H1 (cell line): Measurements from ENCODE around the gene PTHLH. TPM values are rescaled to one million over a fixed set of nuclear protein-coding genes. Genes with fewer than 3 reads are reported as not detected.

Experiments used
- CTCF ChIA-PET: fragments of 300-600 bp; sonication (Branson Sonifier 250); formaldehyde crosslinking; loops from one replicate; lab custom pipeline; 2021; ENCODE audit not compliant: partially characterized antibody; lab: Charles Lee
- POLR2A ChIA-PET: fragments of 300-600 bp; sonication (Branson Sonifier 250); formaldehyde crosslinking; loops from one replicate; lab custom pipeline; 2021; ENCODE audit warnings: inconsistent platforms; ENCODE audit not compliant: partially characterized antibody; lab: Charles Lee
- DNase-seq, 2 experiments: peaks; one replicate each; pipeline versions ENCODE4 v3.0.0 to v3.0.0-alpha.2; 2010 to 2022; ENCODE audit warnings: low spot score in 2 of 2, low read depth in 1 of 2, mixed read lengths in 1 of 2
- FAIRE-seq: peaks from 2 replicates; lab custom pipeline; 2011; peaks lifted over from hg19 to GRCh38; lab: Jason Lieb, UNC
- H2AFZ ChIP-seq: 2 replicates; pipeline ENCODE4 v1.8.1; 2012; ENCODE audit warnings: low read length, inconsistent platforms
- H2AK5ac ChIP-seq: 2 replicates; pipeline ENCODE4 v1.6.1; 2013; ENCODE audit warnings: low read depth, low read length
- H2BK120ac ChIP-seq: replicated peaks from 2 replicates; pipeline ENCODE3; 2013; ENCODE audit warnings: low read depth, low read length, inconsistent platforms
- H2BK12ac ChIP-seq: 2 replicates; pipeline ENCODE4 v1.6.1; 2013; ENCODE audit warnings: low read depth, low read length
- H2BK15ac ChIP-seq: 2 replicates; pipeline ENCODE4 v1.6.1; 2013; ENCODE audit warnings: low read length
- H2BK20ac ChIP-seq: 2 replicates; pipeline ENCODE4 v1.6.1; 2013; ENCODE audit warnings: low read length
- H2BK5ac ChIP-seq: 2 replicates; pipeline ENCODE4 v1.6.1; 2013; ENCODE audit warnings: low read depth, low read length
- H3K14ac ChIP-seq: 2 replicates; pipeline ENCODE4 v1.6.1; 2013; ENCODE audit warnings: inconsistent platforms; ENCODE audit not compliant: insufficient read length
- H3K18ac ChIP-seq: 2 replicates; pipeline ENCODE4 v1.6.1; 2013; ENCODE audit warnings: low read length; ENCODE audit errors: extremely low read depth
- H3K23ac ChIP-seq: 2 replicates; pipeline ENCODE4 v1.6.1; 2013; ENCODE audit warnings: inconsistent platforms; ENCODE audit not compliant: insufficient read length
- H3K23me2 ChIP-seq: 2 replicates; pipeline ENCODE4 v1.6.1; 2013; ENCODE audit warnings: low read depth, low read length
- H3K27ac ChIP-seq: 2 replicates; pipeline ENCODE4 v1.6.1; 2011; ENCODE audit warnings: low read depth, low read length, inconsistent platforms
- H3K27me3 ChIP-seq, 4 experiments: replicated peaks in 1 of 4; 1 replicate in 1 of 4; 2 replicates in 3 of 4; pipeline versions ENCODE4 v1.6.1 to v1.8.1; 2011 to 2013; ENCODE audit warnings: low read length in 3 of 4, mild to moderate bottlenecking in 3 of 4, inconsistent platforms in 2 of 4, mixed read lengths in 2 of 4, moderate library complexity in 1 of 4; ENCODE audit not compliant: control insufficient read depth in 3 of 4, insufficient read depth in 3 of 4; ENCODE audit errors: extremely low read depth in 1 of 4
- H3K36me3 ChIP-seq, 4 experiments: 2 replicates each; pipeline versions ENCODE4 v1.6.1 to v1.8.1; 2011 to 2013; ENCODE audit warnings: mild to moderate bottlenecking in 4 of 4, low read length in 3 of 4, moderate library complexity in 2 of 4, control low read depth in 1 of 4, inconsistent platforms in 1 of 4; ENCODE audit not compliant: insufficient read depth in 4 of 4, control insufficient read depth in 2 of 4
- H3K4ac ChIP-seq: replicated peaks from 2 replicates; pipeline ENCODE3; 2013; ENCODE audit warnings: low read length, low read depth, mixed read lengths, inconsistent platforms; ENCODE audit not compliant: insufficient read length
- H3K4me1 ChIP-seq, 4 experiments: replicated peaks in 1 of 4; 1 replicate in 1 of 4; 2 replicates in 3 of 4; pipeline versions ENCODE4 v1.6.1 to v1.8.1; 2011 to 2013; ENCODE audit warnings: low read length in 3 of 4, inconsistent platforms in 2 of 4, mixed read lengths in 1 of 4; ENCODE audit not compliant: insufficient read depth in 4 of 4, control insufficient read depth in 3 of 4
- H3K4me2 ChIP-seq, 2 experiments: 2 replicates each; pipeline versions ENCODE4 v1.6.1 to v1.8.1; 2011 to 2013; ENCODE audit warnings: low read depth in 2 of 2, low read length in 2 of 2, control low read depth in 1 of 2, inconsistent platforms in 1 of 2, mild to moderate bottlenecking in 1 of 2; ENCODE audit not compliant: insufficient read depth in 1 of 2
- H3K4me3 ChIP-seq, 4 experiments: fragments of 200-600, 300-600 bp in 1 of 4; sonication (generic), shearing (Covaris generic), sonication (Bioruptor Twin) in 1 of 4; 2 replicates each; pipeline versions ENCODE4 v1.5.1 to v1.8.1; 2011 to 2016; ENCODE audit warnings: low read length in 4 of 4, low read depth in 3 of 4, control low read depth in 2 of 4, inconsistent platforms in 2 of 4, mild to moderate bottlenecking in 2 of 4, mixed read lengths in 1 of 4, moderate library complexity in 1 of 4; ENCODE audit not compliant: insufficient read depth in 2 of 4; ENCODE audit errors: extremely low read depth in 1 of 4
- H3K56ac ChIP-seq: replicated peaks from 2 replicates; pipeline ENCODE3; 2013; ENCODE audit warnings: low read depth, mild to moderate bottlenecking, mixed read lengths, low read length, inconsistent platforms; ENCODE audit not compliant: insufficient read length
- H3K79me1 ChIP-seq: 2 replicates; pipeline ENCODE4 v1.6.1; 2013; ENCODE audit warnings: low read depth, low read length, control low read depth
- H3K79me2 ChIP-seq, 2 experiments: 2 replicates each; pipeline versions ENCODE4 v1.6.1 to v1.8.1; 2012 to 2013; ENCODE audit warnings: low read length in 2 of 2, mild to moderate bottlenecking in 2 of 2, inconsistent platforms in 1 of 2; ENCODE audit not compliant: insufficient read depth in 2 of 2, control insufficient read depth in 1 of 2
- H3K9ac ChIP-seq, 4 experiments: replicated peaks in 1 of 4; 1 replicate in 1 of 4; 2 replicates in 3 of 4; pipeline versions ENCODE4 v1.6.1 to v1.8.1; 2011 to 2013; ENCODE audit warnings: low read depth in 3 of 4, low read length in 3 of 4, control low read depth in 2 of 4, mild to moderate bottlenecking in 2 of 4, moderate library complexity in 2 of 4, inconsistent platforms in 1 of 4; ENCODE audit errors: extremely low read depth in 1 of 4
- H3K9me3 ChIP-seq, 2 experiments: 2 replicates each; pipeline versions ENCODE4 v1.6.1 to v1.8.1; 2012 to 2013; ENCODE audit warnings: mild to moderate bottlenecking in 2 of 2, moderate library complexity in 2 of 2, control low read depth in 1 of 2, inconsistent platforms in 1 of 2, low read depth in 1 of 2, low read length in 1 of 2, mixed read lengths in 1 of 2; ENCODE audit not compliant: insufficient read depth in 2 of 2
- H4K20me1 ChIP-seq, 2 experiments: replicated peaks in 1 of 2; 2 replicates each; pipeline versions ENCODE3 to v1.8.1; 2011 to 2013; ENCODE audit warnings: inconsistent platforms in 2 of 2, low read length in 2 of 2, mild to moderate bottlenecking in 1 of 2; ENCODE audit not compliant: insufficient read depth in 2 of 2, control insufficient read depth in 1 of 2
- H4K5ac ChIP-seq: 2 replicates; pipeline ENCODE4 v1.6.1; 2013; ENCODE audit warnings: low read length, low read depth, mixed read lengths, inconsistent platforms; ENCODE audit not compliant: insufficient read length
- H4K8ac ChIP-seq: 2 replicates; pipeline ENCODE4 v1.8.0; 2013; ENCODE audit warnings: mild to moderate bottlenecking, moderate library complexity, low read length, inconsistent platforms; ENCODE audit not compliant: insufficient read depth; ENCODE audit errors: extremely low read depth
- H4K91ac ChIP-seq: replicated peaks from 2 replicates; pipeline ENCODE3; 2013; ENCODE audit warnings: low read length, mixed read lengths, inconsistent platforms; ENCODE audit not compliant: insufficient read length
- GABPA ChIP-seq: IDR thresholded peaks from 2 replicates; pipeline ENCODE4 v1.6.1; 2011; ENCODE audit warnings: mild to moderate bottlenecking, low read length, moderate library complexity, borderline replicate concordance; ENCODE audit not compliant: insufficient read depth
- NRF1 ChIP-seq: IDR thresholded peaks from 2 replicates; pipeline ENCODE4 v1.6.1; 2011; ENCODE audit warnings: mild to moderate bottlenecking, low read depth, low read length, improper control_type of control experiment
- SRF ChIP-seq: IDR thresholded peaks from 2 replicates; pipeline ENCODE4 v1.6.1; 2011; ENCODE audit warnings: mild to moderate bottlenecking, low read depth, low read length, moderate library complexity
- SUZ12 ChIP-seq: fragments of 200-600 bp; sonication (generic); IDR thresholded peaks from 2 replicates; pipeline ENCODE4 v1.6.1; 2012; ENCODE audit warnings: mild to moderate bottlenecking, inconsistent platforms, low read length, moderate library complexity, mixed read lengths
- WGBS, 2 experiments: shearing (Covaris generic) in 1 of 2; methylation state at CpG; one replicate each; pipeline versions ENCODE4 v1.1.6 to v1.1.7; 2013 to 2015; ENCODE audit warnings: low lambda C conversion rate in 2 of 2, mixed read lengths in 2 of 2, inconsistent platforms in 1 of 2, low coverage in 1 of 2, missing lambda C conversion rate in 1 of 2; ENCODE audit not compliant: insufficient replicate concordance in 2 of 2, insufficient coverage in 1 of 2, insufficient read length in 1 of 2; ENCODE audit errors: extremely low coverage in 1 of 2, missing lambda C conversion rate in 1 of 2; 5-methylcytosine and 5-hydroxymethylcytosine counted together
- polyA plus RNA-seq, 7 experiments: library from polyadenylated mRNA; depleted of rRNA in 3 of 7; stranded (reverse) in 5 of 7; unstranded in 2 of 7; fragments of >200 nt in 5 of 7; fragments of 200-250 nt in 2 of 7; gene quantifications; 1 replicate in 5 of 7; 2 replicates in 1 of 7; 4 replicates in 1 of 7; pipeline versions ENCODE4 v1.2.1 to v1.2.3, GENCODE V29; 2011 to 2013; ENCODE audit warnings: missing spikeins in 2 of 7, mixed read lengths in 2 of 7
- total RNA-seq: library from RNA; stranded (reverse); fragmentation: NEBNext Ultra II Directional; extraction: Animal tissue kit (Norgen Biotek cat#: 25700); gene quantifications from 2 replicates; pipeline ENCODE4 v1.2.1, GENCODE V29; 2021

Gene PTHLH
- total and polyA plus RNA-seq, 2 of the 8 experiments (the other 6 are each of a cell fraction or from before 2014, with no cell fraction given), result 0.32 TPM; not detected in 1

- Histone ChIP-seq H3K79me2 (no peaks in the 10 kb centered on the region), H2AK5ac (no peak overlapping the region), H2AFZ (no peak overlapping the region), H3K14ac (no peak overlapping the region), H3K27me3 (no peaks in the 10 kb centered on the region), H4K91ac (no peak overlapping the region), H3K9ac (no peak overlapping the region), H3K9me3 (no peaks in the 10 kb centered on the region), H4K5ac (no peak overlapping the region), H2BK5ac (no peak overlapping the region), H2BK20ac (no peak overlapping the region), H2BK12ac (no peak overlapping the region), H3K4me3 (no peak overlapping the region), H3K4me2 (no peak overlapping the region), H4K8ac (no peak overlapping the region), H3K4ac (no peak overlapping the region), H3K18ac (no peak overlapping the region), H4K20me1 (no peaks in the 10 kb centered on the region), H3K56ac (no peak overlapping the region), H3K79me1 (no peaks in the 10 kb centered on the region), H3K4me1 (peaks cover 0 to 4% (median 0%) of the 10 kb centered on the region in 4 experiments; a peak in 2 of 7 replicates), H2BK15ac (no peak overlapping the region), H2BK120ac (no peak overlapping the region), H3K27ac (no peak overlapping the region), H3K23ac (no peak overlapping the region), H3K23me2 (no peaks in the 10 kb centered on the region), H3K36me3 (no peaks in the 10 kb centered on the region)
- ChIA-PET POLR2A (interaction anchor here (0.7 kb wide), 1 partner anchor 15 kb away, joined by 4 read pairs; no protein-coding TSS in a partner anchor), CTCF (no interaction called here)
- WGBS, 2 experiments, result 93% methylated on average over 2 of the region's 2 CpGs; no CpG with 5 or more reads in 1 of the 2 experiments
- TF ChIP-seq NRF1 (no peak), SUZ12 (no peak), GABPA (no peak), SRF (no peak)
- no peak for DNase-seq
- FAIRE-seq, result no peak
These were observed 27.0 kb upstream of the PTHLH start for GRCh38 chr12:27999521-27999920.
